GM21825 (cell line): ENCODE data around the gene ATP2C1.
"Not testable (repeated sequence)": the region's sequence is repeated elsewhere in the genome, so short reads cannot be mapped to it uniquely, and the experiment has no call there.

ENCODE experiments used
- ATAC-seq: cut with Tn5 transposase; IDR thresholded peaks from one replicate; pipeline ENCODE4 v1.9.1; 2021; ENCODE audit warnings: mild to moderate bottlenecking, moderate library complexity; ENCODE audit not compliant: unreplicated experiment

The ATP2C1 gene

GRCh38 chr3:131036986-131037385 is 143.1 kb downstream of the ATP2C1 start:
- ATAC-seq = no peak

GRCh38 chr3:131038326-131038725 is 144.4 kb downstream of the ATP2C1 start:
- ATAC-seq = no peak

DNA sequence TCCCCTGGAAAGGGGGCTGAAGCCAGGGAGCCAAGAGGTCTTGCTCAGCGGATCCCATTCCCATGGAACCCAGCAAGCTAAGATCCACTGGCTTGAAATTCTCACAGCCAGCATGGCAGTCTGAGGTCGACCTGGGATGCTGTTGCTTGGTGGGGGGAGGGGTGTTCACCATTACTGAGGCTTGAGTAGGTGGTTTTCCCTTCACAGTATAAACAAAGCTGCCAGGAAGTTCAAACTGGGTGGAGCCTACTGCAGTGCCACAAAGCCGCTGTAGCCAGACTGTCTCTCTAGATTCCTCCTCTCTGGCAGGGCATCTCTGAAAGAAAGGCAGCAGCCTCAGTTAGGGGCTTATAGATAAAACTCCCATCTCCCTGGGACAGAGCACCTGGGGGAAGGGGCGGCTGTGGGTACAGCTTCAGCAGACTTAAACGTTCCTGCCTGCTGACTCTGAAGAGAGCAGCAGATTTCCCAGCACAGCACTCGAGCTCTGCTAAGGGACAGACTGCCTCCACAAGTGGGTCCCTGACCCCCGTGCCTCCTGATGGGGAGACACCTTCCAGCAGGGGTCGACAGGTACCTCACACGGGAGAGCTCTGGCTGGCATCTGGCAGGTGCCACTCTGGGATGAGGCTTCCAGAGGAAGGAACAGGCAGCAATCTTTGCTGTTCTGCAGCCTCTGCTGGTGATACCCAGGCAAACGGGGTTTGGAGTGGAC is 148.5 kb downstream of the ATP2C1 start:
- ATAC-seq = not testable (repeated sequence)

GRCh38 chr3:131047582-131047981 is 153.7 kb downstream of the ATP2C1 start:
- ATAC-seq = no peak

DNA sequence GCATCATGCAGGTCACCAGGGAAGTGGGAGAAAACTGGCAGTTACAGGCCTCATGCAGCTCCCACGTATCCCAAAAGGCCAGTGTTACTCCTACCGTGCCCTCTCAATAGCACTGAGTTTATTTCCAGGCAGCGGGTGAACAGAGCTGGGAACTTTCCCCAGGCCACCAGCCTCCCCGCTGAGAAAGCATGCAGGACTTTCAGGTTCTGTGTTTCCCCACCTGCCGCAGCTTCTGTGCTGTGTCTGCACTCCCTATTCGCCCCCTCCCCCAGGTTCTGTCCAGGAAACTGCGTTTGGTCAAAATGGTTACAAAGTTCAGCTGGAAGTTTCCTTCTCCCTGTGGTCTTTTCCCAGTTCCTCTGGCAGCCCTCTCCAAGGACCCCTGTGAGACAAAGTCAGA is 154.1 kb downstream of the ATP2C1 start:
- no peak for ATAC-seq

DNA sequence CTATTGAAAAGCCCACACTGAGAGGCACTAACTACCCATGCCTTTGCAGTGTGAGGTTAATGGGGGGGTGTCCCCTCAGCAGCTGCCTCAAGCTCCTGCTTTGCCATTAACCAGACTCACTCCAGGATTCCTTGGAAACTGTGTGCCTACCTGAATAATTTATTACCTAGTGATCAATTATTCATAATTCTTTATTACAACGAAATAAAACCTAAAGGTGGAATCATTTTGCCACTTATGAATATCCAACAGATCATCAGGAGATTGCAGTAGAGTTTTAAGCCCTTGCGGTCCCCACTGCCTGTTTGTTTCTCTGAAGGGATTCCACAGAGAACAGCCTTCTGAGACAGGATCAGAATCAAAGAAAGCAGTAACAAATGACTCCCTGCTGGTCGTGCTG is 156.1 kb downstream of the ATP2C1 start:
- no peak for ATAC-seq

- ATAC-seq = no peak
These were observed 159.4 kb downstream of the ATP2C1 start for GRCh38 chr3:131053043-131053859.
